Glutamatergic neuron (in vitro differentiated cells): ENCODE data around the gene ZGLP1. TPM values are rescaled to one million over a fixed set of nuclear protein-coding genes. Genes with fewer than 3 reads are reported as not detected.

Experiments
- DNase-seq: peaks from one replicate; pipeline ENCODE4 v3.0.0; 2022
- H3K27ac Mint-ChIP-seq: one replicate; pipeline ENCODE4 v1.8.0; 2020; ENCODE audit warnings: mild to moderate bottlenecking, mixed read lengths, inconsistent platforms; ENCODE audit not compliant: unreplicated experiment
- H3K27me3 Mint-ChIP-seq: one replicate; pipeline ENCODE4 v1.8.0; 2020; ENCODE audit warnings: mild to moderate bottlenecking, moderate library complexity, mixed read lengths, inconsistent platforms; ENCODE audit not compliant: unreplicated experiment
- H3K36me3 Mint-ChIP-seq: one replicate; pipeline ENCODE4 v1.8.0; 2020; ENCODE audit warnings: mild to moderate bottlenecking, mixed read lengths, inconsistent platforms; ENCODE audit not compliant: unreplicated experiment
- H3K4me1 Mint-ChIP-seq: one replicate; pipeline ENCODE4 v1.8.0; 2020; ENCODE audit warnings: mild to moderate bottlenecking, low read depth, mixed read lengths, inconsistent platforms; ENCODE audit not compliant: unreplicated experiment
- H3K4me3 Mint-ChIP-seq: one replicate; pipeline ENCODE4 v1.8.0; 2020; ENCODE audit warnings: mild to moderate bottlenecking, mixed read lengths, inconsistent platforms; ENCODE audit not compliant: unreplicated experiment
- H3K9me3 Mint-ChIP-seq: one replicate; pipeline ENCODE4 v1.8.0; 2020; ENCODE audit warnings: mild to moderate bottlenecking, moderate library complexity, mixed read lengths, inconsistent platforms; ENCODE audit not compliant: unreplicated experiment
- total RNA-seq: library from RNA; stranded (reverse); fragmentation: NEBNext Ultra II Directional; extraction: Animal tissue kit (Norgen Biotek cat#: 25700); gene quantifications from one replicate; pipeline ENCODE4 v1.2.1, GENCODE V29; 2021; ENCODE audit not compliant: unreplicated experiment
- TF ChIP-seq, protein P1 (sequence below): fragments of 200-600 bp; sonication (generic); IDR thresholded peaks from one replicate; pipeline ENCODE4 v1.5.0; 2021; ENCODE audit not compliant: partially characterized antibody, unreplicated experiment

ZGLP1 gene
- total RNA-seq, 1 donor from 2014 or later = 9.4 TPM

DNA sequence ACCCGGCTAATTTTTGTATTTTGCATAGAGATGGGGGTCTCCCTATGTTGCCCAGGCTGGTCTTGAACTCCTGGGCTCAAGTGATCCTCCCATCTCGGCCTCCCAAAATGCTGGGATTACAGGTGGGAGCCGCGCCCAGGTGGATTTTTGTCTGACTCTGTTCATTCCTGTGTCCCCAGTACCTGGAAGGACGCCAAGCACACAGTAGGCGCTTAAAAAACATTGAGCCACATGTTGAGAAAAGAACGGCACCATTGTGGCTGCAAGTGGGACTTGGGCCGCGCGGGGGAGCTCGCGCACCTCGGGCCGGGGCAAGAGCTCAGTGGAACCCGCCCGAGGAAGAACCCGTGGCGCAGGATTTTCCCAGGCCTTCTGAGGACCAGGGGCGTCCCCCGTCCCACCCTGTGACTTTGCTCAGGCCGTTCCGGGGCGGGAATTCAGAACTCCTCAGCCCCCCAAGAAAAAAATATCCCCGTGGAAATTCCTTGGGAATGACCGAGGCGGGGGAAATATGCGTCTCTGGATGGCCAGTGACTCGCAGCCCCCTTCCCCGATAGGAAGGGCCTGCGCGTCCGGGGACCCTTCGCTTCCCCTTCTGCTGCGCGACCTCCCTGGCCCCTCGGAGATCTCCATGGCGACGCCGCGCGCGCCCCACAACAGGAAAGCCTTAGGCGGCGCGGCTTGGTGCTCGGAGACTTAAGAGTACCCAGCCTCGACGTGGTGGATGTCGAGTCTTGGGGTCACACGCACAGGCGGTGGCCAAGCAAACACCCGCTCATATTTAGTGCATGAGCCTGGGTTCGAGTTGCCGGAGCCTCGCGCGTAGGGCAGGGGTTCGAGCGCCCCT lies 40.1 kb downstream of the ZGLP1 start:
- no peaks in the 10 kb centered on the region for H3K36me3 Mint-ChIP-seq
- H3K27ac Mint-ChIP-seq = no peak overlapping the region
- TF ChIP-seq, protein P1, sequence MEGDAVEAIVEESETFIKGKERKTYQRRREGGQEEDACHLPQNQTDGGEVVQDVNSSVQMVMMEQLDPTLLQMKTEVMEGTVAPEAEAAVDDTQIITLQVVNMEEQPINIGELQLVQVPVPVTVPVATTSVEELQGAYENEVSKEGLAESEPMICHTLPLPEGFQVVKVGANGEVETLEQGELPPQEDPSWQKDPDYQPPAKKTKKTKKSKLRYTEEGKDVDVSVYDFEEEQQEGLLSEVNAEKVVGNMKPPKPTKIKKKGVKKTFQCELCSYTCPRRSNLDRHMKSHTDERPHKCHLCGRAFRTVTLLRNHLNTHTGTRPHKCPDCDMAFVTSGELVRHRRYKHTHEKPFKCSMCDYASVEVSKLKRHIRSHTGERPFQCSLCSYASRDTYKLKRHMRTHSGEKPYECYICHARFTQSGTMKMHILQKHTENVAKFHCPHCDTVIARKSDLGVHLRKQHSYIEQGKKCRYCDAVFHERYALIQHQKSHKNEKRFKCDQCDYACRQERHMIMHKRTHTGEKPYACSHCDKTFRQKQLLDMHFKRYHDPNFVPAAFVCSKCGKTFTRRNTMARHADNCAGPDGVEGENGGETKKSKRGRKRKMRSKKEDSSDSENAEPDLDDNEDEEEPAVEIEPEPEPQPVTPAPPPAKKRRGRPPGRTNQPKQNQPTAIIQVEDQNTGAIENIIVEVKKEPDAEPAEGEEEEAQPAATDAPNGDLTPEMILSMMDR = peak; percentile 80
- H3K9me3 Mint-ChIP-seq = no peaks in the 10 kb centered on the region
- peaks cover 7% of the 10 kb centered on the region for H3K27me3 Mint-ChIP-seq
- no peaks in the 10 kb centered on the region for H3K4me1 Mint-ChIP-seq
- peak; percentile 86 for DNase-seq
- H3K4me3 Mint-ChIP-seq = no peak overlapping the region

DNA sequence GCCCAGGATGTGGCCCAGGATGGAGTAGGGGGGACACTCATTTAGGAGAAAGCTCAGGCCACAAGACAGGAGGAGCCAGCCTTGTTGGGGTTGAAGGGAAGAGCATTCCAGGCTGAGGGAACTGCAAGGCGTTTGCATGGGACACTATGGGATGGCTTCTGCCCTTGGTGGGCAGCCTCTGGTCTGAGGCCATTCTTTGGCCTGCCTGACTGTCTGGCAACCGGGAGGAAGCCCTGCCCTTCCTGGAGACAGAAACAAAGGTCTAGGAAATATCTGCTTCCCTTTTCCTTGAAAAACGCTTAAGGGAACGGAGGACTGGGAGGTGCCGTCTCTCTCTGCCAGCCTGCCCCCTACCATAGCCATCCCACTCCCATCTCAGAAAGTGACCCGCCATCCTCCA lies 41.5 kb downstream of the ZGLP1 start:
- no peak overlapping the region for H3K4me3 Mint-ChIP-seq
- no peak overlapping the region for H3K27ac Mint-ChIP-seq
- TF ChIP-seq, protein P1 = no peak
- peaks cover 5% of the 10 kb centered on the region for H3K27me3 Mint-ChIP-seq
- H3K4me1 Mint-ChIP-seq = no peaks in the 10 kb centered on the region
- no peak for DNase-seq
- H3K9me3 Mint-ChIP-seq = no peaks in the 10 kb centered on the region
- H3K36me3 Mint-ChIP-seq = no peaks in the 10 kb centered on the region

DNA sequence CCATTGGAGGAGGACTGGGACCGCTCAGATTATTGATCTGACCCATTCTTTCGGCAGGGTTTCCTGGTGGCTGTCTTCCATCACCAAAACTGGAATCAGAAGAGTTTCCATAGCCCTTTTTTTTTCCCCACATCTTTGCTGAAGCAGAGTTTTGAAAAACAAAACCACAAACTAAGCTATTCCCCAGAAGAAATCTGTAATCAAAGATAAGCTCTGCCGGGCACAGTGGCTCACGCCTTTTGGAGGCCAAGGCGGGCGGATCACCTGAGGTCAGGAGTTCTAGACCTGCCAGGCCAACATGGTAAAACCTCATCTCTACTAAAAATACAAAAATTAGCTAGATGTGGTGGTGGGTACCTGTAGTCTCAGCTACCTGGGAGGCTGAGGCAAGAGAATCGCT lies 42.9 kb downstream of the ZGLP1 start:
- no peaks in the 10 kb centered on the region for H3K4me1 Mint-ChIP-seq
- no peak overlapping the region for H3K27ac Mint-ChIP-seq
- H3K9me3 Mint-ChIP-seq = no peaks in the 10 kb centered on the region
- no peaks in the 10 kb centered on the region for H3K36me3 Mint-ChIP-seq
- no peak for DNase-seq
- TF ChIP-seq, protein P1 = no peak
- H3K4me3 Mint-ChIP-seq = peak overlapping the region; percentile 25
- H3K27me3 Mint-ChIP-seq = peaks cover 4% of the 10 kb centered on the region

DNA sequence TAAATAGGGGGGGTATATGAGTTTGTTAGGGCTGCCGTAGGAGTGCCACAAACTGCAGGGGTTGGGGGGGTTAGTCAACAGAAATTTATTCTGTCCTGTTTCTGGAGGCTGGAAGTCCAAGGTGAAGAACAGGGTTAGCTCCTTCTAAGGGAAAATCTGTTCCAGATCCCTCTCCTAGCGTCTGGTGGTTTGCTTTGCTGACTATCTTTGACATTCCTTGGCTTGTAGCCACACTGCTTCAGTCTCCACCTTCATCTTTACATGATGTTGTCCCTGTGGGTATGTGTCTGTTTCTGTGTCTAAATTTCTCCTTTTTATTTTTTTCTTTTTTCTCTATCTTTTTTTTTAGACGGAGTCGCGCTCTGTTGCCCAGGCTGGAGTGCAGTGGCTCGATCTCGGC lies 46.8 kb downstream of the ZGLP1 start:
- no peak overlapping the region for H3K27ac Mint-ChIP-seq
- DNase-seq = no peak
- H3K27me3 Mint-ChIP-seq = peaks cover 3% of the 10 kb centered on the region
- H3K4me3 Mint-ChIP-seq = no peak overlapping the region
- H3K36me3 Mint-ChIP-seq = peaks cover 2% of the 10 kb centered on the region
- H3K9me3 Mint-ChIP-seq = no peaks in the 10 kb centered on the region
- no peaks in the 10 kb centered on the region for H3K4me1 Mint-ChIP-seq
- TF ChIP-seq, protein P1 = no peak

DNA sequence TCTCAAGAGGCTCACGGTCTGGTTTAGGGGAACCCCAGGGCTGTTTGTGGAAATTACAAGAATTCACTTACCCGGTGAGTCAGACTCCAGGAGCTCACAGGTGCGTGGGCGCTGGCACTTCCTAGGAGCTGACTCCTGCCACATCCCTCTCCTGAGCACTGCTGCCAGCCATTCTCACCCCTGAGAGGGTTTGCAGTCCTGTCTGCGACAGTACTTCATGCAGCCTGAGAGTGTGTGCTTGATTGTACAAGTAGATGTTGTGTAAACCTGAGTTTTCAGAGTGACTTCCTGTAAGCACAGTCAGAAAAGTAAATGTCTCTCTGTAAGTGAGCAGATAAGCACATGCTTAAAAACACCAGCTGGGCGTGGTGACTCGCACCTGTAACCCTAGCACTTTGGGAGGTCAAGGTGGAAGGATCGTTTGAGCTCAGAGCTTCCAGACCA lies 49.5 kb downstream of the ZGLP1 start:
- no peak for DNase-seq
- Mint-ChIP-seq H3K4me1 (no peaks in the 10 kb centered on the region), H3K4me3 (no peak overlapping the region), H3K9me3 (no peaks in the 10 kb centered on the region), H3K27me3 (peaks cover 5% of the 10 kb centered on the region), H3K36me3 (peaks cover 11% of the 10 kb centered on the region), H3K27ac (no peak overlapping the region)
- TF ChIP-seq, protein P1 = no peak
